HG03139 (cell line): ENCODE measurements around the gene PLEKHB1.

Source experiments
- ATAC-seq: cut with Tn5 transposase; IDR thresholded peaks from one replicate; pipeline ENCODE4 v1.9.1; 2021; ENCODE audit not compliant: unreplicated experiment

Gene PLEKHB1

GRCh38 chr11:73647459-73648100 lies 1.2 kb downstream of the PLEKHB1 start:
- peak; percentile 81 for ATAC-seq

- ATAC-seq, result no peak
These were observed 1.7 kb downstream of the PLEKHB1 start for GRCh38 chr11:73648121-73648520.

- ATAC-seq, result no peak
These were observed 2.2 kb downstream of the PLEKHB1 start for GRCh38 chr11:73648571-73649046.

GRCh38 chr11:73649206-73649605 lies 2.8 kb downstream of the PLEKHB1 start:
- ATAC-seq, result no peak

- ATAC-seq, result no peak
These were observed 4.0 kb downstream of the PLEKHB1 start for GRCh38 chr11:73650400-73650799.

GRCh38 chr11:73651252-73651651 lies 4.9 kb downstream of the PLEKHB1 start:
- ATAC-seq, result no peak

- ATAC-seq, result no peak
These were observed 5.3 kb downstream of the PLEKHB1 start for GRCh38 chr11:73651661-73652045.

GRCh38 chr11:73652046-73652730 lies 5.8 kb downstream of the PLEKHB1 start:
- no peak for ATAC-seq

- no peak for ATAC-seq
These were observed 6.6 kb downstream of the PLEKHB1 start for GRCh38 chr11:73652856-73653559.

GRCh38 chr11:73653996-73654395 lies 7.6 kb downstream of the PLEKHB1 start:
- ATAC-seq, result no peak

- ATAC-seq, result no peak
These were observed 8.2 kb downstream of the PLEKHB1 start for GRCh38 chr11:73654482-73655021.

- ATAC-seq, result no peak
These were observed 9.3 kb downstream of the PLEKHB1 start for GRCh38 chr11:73655686-73656085.

- no peak for ATAC-seq
These were observed 10.6 kb downstream of the PLEKHB1 start for GRCh38 chr11:73656985-73657384.

- ATAC-seq, result no peak
These were observed 13.6 kb downstream of the PLEKHB1 start for GRCh38 chr11:73659961-73660360.

GRCh38 chr11:73660497-73661034 lies 14.2 kb downstream of the PLEKHB1 start:
- ATAC-seq, result no peak

- peak; percentile 68 for ATAC-seq
These were observed 14.8 kb downstream of the PLEKHB1 start for GRCh38 chr11:73661035-73661628.

GRCh38 chr11:73662445-73663157 lies 16.2 kb downstream of the PLEKHB1 start:
- no peak for ATAC-seq

- no peak for ATAC-seq
These were observed 17.5 kb downstream of the PLEKHB1 start for GRCh38 chr11:73663604-73664495.

GRCh38 chr11:73664877-73665276 lies 18.5 kb downstream of the PLEKHB1 start:
- ATAC-seq, result no peak
